Vagina (tissue), 2 donors: ENCODE data around the gene PCNX3. TPM values are rescaled to one million over a fixed set of nuclear protein-coding genes. Genes with fewer than 3 reads are reported as not detected.
A peak's percentile ranks its signal among the peaks of the same experiment; 100 is the strongest.

Source experiments
- DNase-seq, 2 donors: peaks; one replicate each; pipeline ENCODE4 v3.0.0-alpha.2; 2017; ENCODE audit errors: extremely low spot score in 2 of 2
- H3K27ac ChIP-seq: fragments of 200-600 bp; sonication (generic); one replicate; pipeline ENCODE4 v1.5.1; 2019
- H3K27me3 ChIP-seq: fragments of 200-600 bp; sonication (generic); one replicate; pipeline ENCODE4 v1.5.1; 2019
- H3K36me3 ChIP-seq, 2 donors: fragments of 200-600 bp; sonication (generic); one replicate each; pipeline ENCODE4 v1.5.1; 2017 to 2019
- H3K4me1 ChIP-seq: fragments of 200-600 bp; sonication (generic); one replicate; pipeline ENCODE4 v1.5.1; 2019
- H3K4me3 ChIP-seq, 2 donors: fragments of 200-600 bp; sonication (generic); 1 replicate in 1 of 2; 2 replicates in 1 of 2; pipeline ENCODE4 v1.5.1; 2016 to 2019
- H3K9me3 ChIP-seq: fragments of 200-600 bp; sonication (generic); one replicate; pipeline ENCODE4 v1.5.1; 2019
- CTCF ChIP-seq, 3 experiments: fragments of 450-650 bp in 2 of 3; fragments of 200-600 bp in 1 of 3; sonication (generic) in 1 of 3; IDR thresholded peaks; one replicate each; pipeline ENCODE4 v1.5.1; 2017 to 2019; ENCODE audit warnings: antibody characterized with exemption in 3 of 3, mild to moderate bottlenecking in 2 of 3, moderate library complexity in 2 of 3
- POLR2A ChIP-seq, 2 donors: fragments of 450-650 bp; IDR thresholded peaks; one replicate each; pipeline ENCODE4 v1.6.1; 2017; ENCODE audit warnings: antibody characterized with exemption in 2 of 2, mild to moderate bottlenecking in 2 of 2, moderate library complexity in 2 of 2
- POLR2AphosphoS5 ChIP-seq, 2 donors: sonication (generic); formaldehyde crosslinking; IDR thresholded peaks; one replicate each; pipeline ENCODE4 v1.9.0; 2017; ENCODE audit warnings: antibody characterized with exemption in 2 of 2, mild to moderate bottlenecking in 2 of 2, low read depth in 1 of 2; ENCODE audit not compliant: insufficient read depth in 1 of 2
- intact Hi-C: fragments of 100-400 bp; cut with DNase I; formaldehyde crosslinking; loops from one replicate; pipeline ENCODE4 v1.15.1; 2023
- total RNA-seq: library from RNA; depleted of rRNA; stranded (reverse); fragments of >200 nt; gene quantifications from one replicate; pipeline ENCODE4 v1.2.3, GENCODE V29; 2016

Gene PCNX3
- total RNA-seq, 1 donor from 2014 or later, result 24.8 TPM

GRCh38 chr11:65634440-65634839 lies 18.9 kb downstream of the PCNX3 start:
- TF ChIP-seq POLR2AphosphoS5 (IDR thresholded peaks at IDR 0.05; ENCODE audit: insufficient read depth in 1 of 2, low read depth in 1 of 2) (no peak), CTCF (IDR thresholded peaks at IDR 0.05) (no peak), POLR2A (IDR thresholded peaks at IDR 0.05) (no peak)
- H3K9me3 ChIP-seq, result no peaks in the 10 kb centered on the region
- H3K27me3 ChIP-seq, result no peaks in the 10 kb centered on the region
- H3K27ac ChIP-seq, result no peak overlapping the region
- H3K4me3 ChIP-seq, result no peak overlapping the region
- H3K4me1 ChIP-seq, result peaks cover 21% of the 10 kb centered on the region
- intact Hi-C loops, result no loop called here
- peaks cover 0 to 51% of the 10 kb centered on the region in 2 donors for H3K36me3 ChIP-seq
- DNase-seq, result no peak

GRCh38 chr11:65634905-65635731 lies 19.5 kb downstream of the PCNX3 start:
- Histone ChIP-seq H3K36me3 (peaks cover 0 to 44% of the 10 kb centered on the region in 2 donors), H3K4me3 (no peak overlapping the region), H3K27ac (no peak overlapping the region), H3K9me3 (no peaks in the 10 kb centered on the region), H3K27me3 (no peaks in the 10 kb centered on the region), H3K4me1 (peaks cover 28% of the 10 kb centered on the region)
- no peak for DNase-seq
- TF ChIP-seq POLR2AphosphoS5 (IDR thresholded peaks at IDR 0.05; ENCODE audit: insufficient read depth in 1 of 2, low read depth in 1 of 2) (no peak), POLR2A (IDR thresholded peaks at IDR 0.05) (no peak), CTCF (IDR thresholded peaks at IDR 0.05) (no peak)
- intact Hi-C loops, result no loop called here

GRCh38 chr11:65636108-65637031 lies 20.8 kb downstream of the PCNX3 start:
- no peak for DNase-seq
- no peaks in the 10 kb centered on the region for H3K9me3 ChIP-seq
- H3K27me3 ChIP-seq, result no peaks in the 10 kb centered on the region
- intact Hi-C loops, result no loop called here
- peaks cover 0 to 37% of the 10 kb centered on the region in 2 donors for H3K36me3 ChIP-seq
- no peak overlapping the region for H3K4me3 ChIP-seq
- TF ChIP-seq POLR2AphosphoS5 (IDR thresholded peaks at IDR 0.05; ENCODE audit: insufficient read depth in 1 of 2, low read depth in 1 of 2) (no peak), POLR2A (IDR thresholded peaks at IDR 0.05) (no peak), CTCF (IDR thresholded peaks at IDR 0.05) (no peak)
- H3K27ac ChIP-seq, result no peak overlapping the region
- H3K4me1 ChIP-seq, result peaks cover 41% of the 10 kb centered on the region

- intact Hi-C loops, result no loop called here
- Histone ChIP-seq H3K27me3 (no peaks in the 10 kb centered on the region), H3K9me3 (no peaks in the 10 kb centered on the region), H3K36me3 (peaks cover 0 to 39% of the 10 kb centered on the region in 2 donors), H3K4me1 (peaks cover 46% of the 10 kb centered on the region), H3K4me3 (no peak overlapping the region), H3K27ac (peak overlapping the region; percentile 85)
- no peak for DNase-seq
- no peak for TF ChIP-seq POLR2A (IDR thresholded peaks at IDR 0.05)
- no peak for TF ChIP-seq CTCF (IDR thresholded peaks at IDR 0.05)
- no peak for TF ChIP-seq POLR2AphosphoS5 (IDR thresholded peaks at IDR 0.05; ENCODE audit: insufficient read depth in 1 of 2, low read depth in 1 of 2)
These were observed 21.5 kb downstream of the PCNX3 start for GRCh38 chr11:65637032-65637557.
